ENCODE results near the gene TSPAN14.

Gene TSPAN14

DNA sequence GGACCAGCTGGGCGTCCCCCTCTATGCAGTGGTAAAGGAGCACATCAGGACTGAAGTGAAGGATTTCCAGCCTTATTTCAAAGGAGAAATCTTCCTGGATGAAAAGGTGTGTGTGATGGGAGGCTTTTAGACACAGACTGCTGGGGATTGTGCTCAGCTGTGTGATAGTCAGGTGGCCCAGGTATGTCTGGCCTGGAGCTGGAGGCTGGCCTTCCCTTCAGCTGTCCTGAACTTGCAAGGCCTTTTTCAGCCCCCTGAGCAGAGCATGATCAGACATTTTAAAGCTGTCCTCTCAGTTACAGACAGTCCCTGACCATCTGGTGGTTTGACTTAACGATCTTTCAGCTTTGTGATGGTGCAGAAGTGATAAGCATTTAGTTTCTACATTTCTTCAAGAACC lies 28.2 kb upstream of the TSPAN14 start:
- DNase-seq: no peak

DNA sequence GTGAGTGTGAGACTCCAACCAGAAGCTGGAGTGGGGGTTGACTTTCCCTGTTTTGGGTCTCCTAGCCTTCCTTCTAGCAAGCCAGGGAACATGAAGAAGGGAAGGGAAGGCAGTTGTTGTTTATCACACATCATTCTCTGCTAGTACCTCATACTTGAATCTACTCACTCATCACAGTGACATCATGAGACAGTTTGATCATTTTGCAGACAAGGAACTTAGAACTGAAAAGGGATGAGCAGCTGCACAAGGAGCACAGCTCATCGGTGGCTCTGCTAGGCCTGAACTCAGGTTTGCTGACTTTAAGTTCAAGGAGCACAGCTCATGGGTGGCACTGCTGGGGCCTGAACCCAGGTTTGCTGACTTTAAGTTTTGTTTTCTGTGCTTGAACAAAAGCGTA lies 26.6 kb upstream of the TSPAN14 start:
- no peak for DNase-seq

DNA sequence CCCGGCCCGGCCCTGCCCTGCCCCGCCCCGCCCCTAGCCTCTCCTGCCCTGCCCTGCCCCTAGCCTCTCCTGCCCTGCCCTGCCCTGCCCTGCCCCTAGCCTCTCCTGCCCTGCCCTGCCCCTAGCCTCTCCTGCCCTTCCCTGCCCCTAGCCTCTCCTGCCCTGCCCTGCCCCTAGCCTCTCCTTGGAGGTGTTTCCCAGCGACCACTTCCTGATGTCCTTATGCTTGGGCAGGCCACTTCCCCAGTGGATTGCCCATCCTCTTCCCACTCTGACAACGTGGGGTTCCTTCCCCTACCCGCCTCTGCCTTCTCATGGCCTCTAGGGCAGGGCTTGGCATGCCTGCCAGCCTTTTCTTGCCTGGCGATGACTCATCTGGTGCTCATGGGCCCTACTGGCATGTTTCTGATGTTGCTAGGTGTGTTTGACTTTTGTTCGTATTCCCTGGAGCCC lies 24.6 kb upstream of the TSPAN14 start:
- no peak for DNase-seq

DNA sequence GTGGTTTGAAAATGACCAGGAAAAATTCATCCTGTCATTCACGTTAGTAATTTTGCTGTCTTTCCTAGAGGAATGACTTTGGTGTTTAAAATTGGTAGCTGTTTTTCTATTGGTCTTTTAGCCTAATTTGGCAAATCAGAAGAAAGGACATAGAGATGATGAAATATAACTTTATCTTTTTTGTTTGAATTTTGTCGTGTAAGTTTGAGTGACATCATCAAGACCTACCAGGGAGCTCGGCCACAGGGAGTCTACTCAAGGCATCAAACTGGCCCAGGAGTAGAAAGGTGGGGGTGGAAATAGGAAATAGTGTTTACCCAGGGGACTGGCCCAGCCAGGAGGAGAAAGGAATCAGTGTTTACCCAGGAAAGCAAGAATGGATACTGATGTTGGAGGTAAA lies 21.0 kb upstream of the TSPAN14 start:
- no peak for DNase-seq

DNA sequence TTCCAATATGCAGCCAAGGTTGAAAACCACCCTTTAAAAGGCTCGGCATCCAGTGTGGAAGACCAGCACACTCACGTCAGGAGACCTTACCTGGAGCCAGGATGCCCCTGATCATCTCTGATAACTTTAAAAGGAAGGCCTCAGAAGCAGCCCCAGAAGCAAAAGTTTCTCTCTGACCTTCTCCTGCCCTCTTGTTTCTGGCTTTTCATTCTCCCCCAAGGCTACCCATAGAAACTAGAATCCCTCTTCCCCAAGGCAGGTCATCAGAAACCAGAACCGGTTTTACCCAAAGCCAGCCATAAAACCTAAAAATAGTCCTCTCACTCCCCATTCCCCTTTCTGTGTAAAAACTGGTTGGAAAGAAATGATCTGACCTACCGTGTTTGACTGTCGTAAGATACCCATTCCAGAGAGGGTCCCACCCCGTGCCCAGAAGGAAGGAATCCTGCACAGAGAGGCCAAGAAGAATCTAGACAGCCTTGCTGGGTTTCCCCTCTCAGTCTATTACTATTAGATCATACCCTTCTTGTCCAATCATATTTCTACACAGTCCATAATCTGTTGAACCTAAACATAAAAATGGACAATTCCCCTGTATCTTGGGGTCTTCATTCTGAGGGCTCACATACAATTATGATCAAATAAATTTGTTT lies 17.5 kb upstream of the TSPAN14 start:
- DNase-seq: no peak

DNA sequence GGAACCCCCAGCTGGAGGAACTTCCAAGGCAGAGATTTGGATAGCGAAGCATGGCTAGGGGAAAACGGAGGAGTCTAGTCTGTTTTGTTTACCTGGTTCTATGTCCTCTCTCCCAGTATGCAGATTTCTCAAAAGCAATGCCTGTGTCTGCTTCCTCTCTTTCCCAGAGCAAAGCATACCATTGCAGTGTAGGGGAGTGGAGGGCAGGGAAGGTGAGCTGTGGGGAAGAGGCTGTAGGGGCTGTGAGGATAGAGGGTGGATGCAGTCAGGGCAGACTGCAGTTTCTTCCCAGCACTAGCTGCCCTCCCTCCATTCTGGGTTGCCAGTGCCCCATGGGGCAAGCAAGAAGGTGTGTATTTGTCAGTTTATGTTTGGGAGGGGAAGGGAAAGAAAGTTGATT lies 16.9 kb upstream of the TSPAN14 start:
- DNase-seq: no peak

DNA sequence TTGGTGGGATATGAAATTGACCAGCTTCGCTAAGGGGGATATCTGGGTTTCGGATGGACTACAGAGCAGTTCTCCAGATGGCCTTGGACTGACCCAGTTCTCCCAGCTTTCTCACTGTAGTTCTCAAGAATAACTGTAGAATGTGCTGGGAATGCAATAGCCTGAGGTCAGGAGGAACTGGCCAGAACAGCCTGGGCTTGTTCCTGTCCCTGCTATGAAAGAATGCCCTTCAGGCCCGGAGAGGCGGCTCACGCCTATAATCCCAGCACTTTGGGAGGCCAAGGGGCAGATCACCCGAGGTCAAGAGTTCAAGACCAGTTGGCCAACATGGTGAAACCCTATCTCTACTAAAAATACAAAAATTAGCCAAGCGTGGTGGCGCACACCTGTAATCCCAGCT lies 12.3 kb upstream of the TSPAN14 start:
- no peak for DNase-seq

DNA sequence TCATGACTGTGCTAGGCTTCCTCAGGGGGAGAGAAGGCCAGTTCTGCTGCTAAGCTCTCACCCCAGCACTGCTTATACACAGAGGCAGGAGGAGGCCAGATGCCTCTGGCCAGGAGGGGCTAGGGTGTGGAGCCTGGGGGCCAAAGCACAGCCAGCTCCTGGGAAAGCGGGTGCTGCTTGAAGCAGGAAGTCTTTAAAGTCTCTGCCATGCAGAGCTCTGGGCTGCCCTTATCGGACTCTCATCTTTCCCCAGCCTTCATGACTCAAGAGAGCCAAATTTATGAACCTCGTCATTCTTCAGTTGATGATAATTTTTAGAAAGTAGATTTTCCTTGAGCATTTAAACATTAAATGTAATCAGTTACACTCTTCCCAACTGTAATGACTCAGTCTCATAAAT lies 11.2 kb upstream of the TSPAN14 start:
- DNase-seq: no peak

DNA sequence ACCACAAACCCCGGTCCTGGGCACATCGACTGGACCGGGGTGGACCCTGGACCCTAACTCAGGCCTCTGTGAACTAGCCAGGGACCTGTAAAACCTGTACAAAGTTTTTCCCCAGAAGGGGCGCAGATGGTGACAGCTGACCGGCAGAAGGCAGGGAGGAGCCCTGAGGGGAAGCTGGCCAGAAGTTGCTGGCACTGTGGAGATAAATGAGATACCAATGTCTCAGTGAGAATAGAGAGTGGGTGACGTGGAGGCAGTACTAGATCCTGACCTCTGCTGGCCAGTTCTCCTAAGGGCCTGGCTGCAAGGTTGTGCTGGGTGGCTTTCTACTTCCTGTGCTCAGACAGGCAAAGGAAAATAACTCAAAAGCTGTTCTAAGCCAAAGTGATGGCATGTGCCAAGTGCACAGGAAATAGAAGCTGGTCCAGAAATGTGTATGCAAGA lies 10.6 kb upstream of the TSPAN14 start:
- no peak for DNase-seq

DNA sequence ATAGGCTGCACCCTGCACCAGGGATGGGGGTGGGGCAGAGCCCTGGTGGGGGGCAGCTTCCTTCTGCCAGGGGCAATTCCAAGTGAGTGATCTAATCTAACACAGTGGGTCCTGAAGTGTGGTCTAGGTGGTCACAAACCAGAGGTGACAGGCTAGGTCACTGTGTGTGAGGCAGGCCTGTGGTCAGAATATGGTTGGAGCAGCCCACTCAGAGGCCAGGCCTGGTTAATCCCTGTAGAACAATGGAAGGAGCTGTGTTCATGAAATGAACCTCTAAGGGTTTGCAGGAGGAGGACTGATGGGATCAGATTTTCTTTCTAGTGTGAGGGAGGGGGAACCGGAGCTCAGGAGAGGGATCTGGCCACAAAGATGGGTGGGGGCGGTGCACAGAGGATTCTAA lies 10.0 kb upstream of the TSPAN14 start:
- no peak for DNase-seq

DNA sequence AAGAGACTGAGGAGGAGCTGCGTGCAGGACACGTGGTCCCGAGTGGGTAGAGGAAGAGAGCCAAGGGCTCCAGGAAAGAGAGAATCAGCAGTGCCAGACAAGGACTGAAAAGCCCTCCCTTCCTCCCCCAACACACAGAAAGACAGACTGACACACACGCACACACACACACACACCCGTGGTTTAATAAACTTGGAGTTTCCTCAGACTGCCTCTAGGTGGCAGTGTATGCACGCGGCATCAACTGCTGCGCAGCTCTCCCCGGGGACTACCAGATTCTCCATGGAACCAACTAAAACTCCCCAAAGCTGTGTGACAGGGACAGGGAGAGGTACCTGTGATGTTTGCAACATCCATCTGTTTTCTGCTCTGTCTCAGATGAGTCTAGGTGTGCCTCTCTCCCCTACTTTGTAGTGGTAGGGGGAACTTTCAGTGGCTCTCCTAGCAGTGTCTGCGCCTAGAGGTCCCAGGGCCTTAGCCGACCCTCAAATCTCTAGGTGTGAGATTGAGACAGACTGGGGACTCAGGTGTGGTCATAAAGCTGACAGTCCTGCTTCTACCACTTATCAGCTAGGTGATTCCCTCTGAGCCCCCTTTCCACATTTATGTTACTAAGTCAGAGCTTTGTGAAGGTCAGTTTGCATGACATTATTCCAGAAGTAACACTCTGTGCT lies 9.3 kb upstream of the TSPAN14 start:
- no peak for DNase-seq

DNA sequence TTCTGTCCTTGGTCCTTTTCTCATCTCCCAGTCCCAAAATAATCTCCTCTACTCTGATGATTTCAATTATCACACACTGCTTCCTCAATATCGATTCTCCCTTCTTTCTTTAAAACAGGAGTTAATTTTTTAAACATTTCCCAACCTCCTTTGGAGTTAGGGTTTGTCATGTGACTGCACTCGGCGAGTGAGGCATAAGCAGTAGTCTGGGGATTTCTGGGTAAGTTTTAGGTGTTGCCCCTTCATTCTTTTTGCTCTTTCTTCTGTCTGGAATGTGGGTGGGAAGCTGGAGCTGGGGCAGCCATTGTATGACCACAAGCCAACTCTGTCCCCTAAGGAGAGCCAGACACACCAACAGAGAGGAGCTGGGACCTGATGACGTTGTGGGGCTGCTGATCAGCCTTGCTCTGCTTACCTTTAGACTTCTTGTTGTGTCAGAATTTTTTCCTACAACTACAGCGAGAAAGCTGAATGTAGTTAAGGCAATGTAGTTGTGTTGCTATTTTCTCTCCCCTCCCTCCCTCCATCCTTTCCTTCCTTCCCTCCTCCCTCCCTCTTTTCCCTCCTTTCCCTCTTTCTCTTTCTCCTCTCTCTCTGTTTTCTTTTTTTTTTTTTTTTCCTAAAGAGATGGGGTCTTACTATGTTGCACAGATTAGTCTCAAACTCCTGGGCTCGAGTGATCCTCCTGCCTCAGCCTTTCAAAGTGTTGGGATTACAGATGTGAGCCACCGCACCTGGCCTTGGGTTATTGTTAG lies 6.5 kb upstream of the TSPAN14 start:
- DNase-seq: no peak

DNA sequence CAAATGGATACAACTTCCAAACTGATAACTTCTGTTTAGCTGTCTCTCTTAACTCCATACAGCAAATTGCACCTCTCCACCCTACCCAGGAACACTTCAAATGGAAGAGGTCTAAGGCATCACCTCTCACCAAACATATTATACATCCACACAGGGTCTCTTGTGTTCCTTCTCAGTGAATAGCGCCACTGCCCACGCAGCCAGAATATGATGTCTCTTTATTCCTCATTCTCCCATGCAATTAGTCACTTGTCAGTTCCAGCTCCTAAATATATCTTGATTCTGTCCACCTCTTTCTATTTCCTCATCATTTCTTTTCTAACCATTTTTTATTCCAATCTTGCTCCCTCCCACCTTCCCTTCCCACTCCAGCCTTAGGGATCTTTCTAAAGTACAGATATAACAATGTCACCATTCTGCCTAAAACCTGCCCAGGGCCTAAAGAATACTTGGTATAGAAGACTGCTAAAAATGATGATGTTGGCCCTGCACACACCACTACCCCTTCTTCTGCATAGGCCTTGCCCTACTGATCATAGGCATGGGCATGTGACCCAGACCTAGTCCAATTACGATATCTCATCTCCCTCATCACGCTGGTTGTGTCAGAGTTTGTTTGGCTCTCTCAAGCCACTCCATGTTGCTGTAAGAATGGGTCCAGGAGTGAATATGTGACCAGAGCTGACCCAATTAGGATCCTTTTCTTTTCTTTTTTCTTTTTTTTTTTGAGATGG lies 5.7 kb upstream of the TSPAN14 start:
- DNase-seq: no peak

DNA sequence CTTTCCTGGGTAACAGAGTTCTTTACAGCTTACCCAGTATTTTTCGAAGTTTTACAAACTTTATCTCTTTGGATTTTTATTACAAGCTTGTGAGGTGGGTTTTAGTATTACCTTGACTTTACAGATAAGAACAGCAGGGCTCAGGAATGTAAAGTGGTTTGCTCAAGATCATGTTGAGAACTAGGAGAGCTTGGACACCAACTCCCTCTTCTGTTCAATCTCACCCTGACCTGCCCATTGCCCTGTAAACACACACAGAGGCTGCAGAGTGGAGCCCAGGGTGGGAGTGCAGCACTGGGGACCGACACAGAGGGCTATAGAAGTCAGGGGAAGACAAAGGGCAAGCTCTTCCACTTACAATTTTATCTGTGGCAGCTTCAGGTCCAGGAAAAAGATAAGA lies 4.6 kb upstream of the TSPAN14 start:
- DNase-seq: no peak

DNA sequence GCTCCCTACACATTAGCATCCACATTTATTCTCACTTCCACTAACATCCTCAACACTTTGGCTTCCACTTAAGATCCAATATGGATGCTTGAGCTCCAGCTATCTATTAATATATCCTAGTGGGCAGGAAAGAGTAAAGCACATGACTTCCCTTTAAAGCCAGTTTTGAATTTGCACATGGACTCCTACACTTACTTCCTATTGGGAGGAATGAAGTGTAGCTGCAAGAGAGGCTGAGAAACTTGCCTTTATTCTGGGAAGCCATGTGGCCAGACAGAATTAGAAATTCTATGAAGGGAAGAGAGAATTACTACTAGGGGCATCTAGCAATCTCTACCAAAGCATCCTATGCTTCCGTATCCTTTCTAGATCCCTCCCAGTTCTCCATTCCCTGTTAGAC lies 3.0 kb upstream of the TSPAN14 start:
- DNase-seq: no peak

DNA sequence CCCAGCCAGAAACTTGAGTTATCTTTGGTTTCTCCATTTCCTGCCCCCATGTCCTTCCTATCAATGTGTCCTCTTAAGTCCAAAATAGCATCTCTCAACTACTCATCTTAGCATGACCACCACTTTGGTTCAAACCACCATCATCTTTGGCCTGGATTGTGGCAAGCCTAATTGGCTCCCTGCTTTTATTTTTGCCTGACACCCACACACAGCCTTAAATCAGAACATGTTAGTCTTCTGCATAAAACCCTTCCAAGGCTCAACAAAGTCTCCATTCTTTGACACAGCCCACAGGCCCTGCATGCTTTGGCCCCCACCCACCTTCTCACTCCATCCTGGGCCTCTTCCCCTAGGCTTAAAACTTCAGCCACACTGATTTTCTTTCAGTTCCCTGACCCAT lies 2.0 kb upstream of the TSPAN14 start:
- DNase-seq: no peak

DNA sequence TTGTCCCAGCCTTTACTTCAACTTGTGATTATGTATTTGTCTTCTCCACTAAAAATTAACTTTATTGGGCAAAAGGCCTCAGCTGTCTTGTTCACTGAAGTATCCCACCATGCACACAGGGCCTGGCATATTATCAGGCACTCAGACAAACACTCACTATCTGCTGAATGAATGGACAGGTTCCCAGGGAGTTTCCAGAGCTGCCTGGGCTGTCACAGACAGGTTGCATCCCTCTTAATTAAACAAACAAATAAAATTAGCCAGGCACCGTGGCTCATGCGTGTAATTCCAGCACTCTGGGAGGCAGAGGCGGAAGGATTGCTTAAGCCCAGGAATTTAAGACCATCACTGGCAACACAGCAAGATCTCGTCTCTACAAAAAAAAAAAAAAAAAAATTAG lies 1.5 kb upstream of the TSPAN14 start:
- no peak for DNase-seq

DNA sequence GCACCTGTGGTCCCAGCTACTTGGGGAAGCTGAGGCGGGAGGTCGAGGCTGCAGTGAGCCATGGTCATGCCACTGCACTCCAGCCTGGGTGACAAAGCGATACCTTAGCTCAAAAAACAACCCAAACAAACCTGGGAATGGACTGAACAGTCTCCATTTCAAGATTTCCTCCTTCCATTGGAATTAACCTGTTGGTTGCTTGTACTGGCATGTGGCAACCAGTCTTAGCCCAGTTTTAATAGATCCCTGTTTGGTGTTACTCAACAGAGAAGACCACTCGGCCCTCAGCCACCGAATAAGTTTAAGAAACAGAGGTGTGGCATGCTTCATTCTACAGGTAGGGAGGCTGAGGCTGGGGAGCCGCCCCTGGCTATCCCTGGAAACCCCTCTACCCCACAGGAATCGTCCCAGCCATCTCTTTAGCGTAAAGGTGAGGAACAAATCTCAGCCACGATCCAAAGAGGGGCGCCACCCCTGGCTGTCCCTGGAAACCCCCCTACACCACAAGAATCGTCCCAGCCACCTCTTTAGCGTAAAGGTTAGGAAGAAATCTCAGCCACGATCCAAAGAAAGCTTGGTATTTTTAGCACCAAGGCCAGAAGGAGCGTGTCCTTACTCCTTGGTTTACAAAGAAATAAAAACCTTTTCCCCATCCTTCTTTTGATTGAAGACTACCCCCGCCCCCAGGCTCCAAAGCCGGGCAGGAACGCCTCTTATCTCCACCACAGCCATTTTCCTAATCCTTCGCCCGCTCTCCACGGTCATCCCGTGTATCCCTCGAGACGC lies 861 bp upstream of the TSPAN14 start:
- DNase-seq: peak; percentile 83

DNA sequence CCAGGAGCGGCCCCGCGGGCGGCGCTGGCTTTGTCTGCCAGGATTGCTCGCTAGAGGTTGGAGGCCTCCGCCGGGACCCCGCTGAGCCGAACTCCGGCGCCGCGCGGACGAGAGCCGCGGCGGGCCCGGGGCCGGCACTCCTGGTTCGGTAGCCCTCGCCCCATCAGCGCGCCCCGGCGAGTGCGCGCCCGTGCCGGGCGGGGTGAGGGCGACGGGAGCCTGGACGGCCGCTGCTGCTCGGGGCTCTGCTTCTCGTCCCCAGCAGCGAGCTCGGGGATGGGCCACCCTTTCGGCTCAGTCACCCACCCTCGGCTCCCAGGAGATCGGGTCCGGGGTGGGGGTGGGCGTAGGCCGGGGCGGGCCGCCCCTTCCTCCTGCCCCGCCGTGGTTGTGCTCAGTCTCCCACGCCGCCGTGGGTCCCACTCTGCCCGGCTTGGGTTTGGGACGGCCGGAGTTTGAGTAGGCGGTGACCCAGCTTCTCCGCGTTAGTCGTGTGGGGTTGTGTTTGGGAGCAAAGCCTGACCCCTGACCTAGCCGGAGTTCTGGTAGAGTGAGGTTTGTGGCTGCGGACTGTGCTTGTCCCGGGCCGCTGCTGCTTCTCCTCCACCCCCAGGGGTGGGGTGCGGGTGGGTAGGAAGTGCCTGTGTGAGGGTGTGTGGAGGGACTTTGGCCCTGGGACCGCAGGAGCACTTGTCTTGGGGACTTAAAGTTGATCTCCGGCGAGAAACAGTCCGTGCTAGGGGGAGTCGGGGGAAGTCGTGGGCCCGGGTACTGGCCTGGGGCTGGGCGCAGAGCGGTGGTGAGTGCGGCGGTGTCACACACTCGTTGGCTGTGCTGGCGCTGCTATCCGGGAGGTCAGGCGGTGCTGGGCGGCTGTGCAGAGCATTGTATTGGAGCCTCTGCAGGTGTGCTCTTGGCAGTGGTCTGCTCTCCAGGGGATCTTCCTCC lies 677 bp downstream of the TSPAN14 start:
- DNase-seq: peak; percentile 63

DNA sequence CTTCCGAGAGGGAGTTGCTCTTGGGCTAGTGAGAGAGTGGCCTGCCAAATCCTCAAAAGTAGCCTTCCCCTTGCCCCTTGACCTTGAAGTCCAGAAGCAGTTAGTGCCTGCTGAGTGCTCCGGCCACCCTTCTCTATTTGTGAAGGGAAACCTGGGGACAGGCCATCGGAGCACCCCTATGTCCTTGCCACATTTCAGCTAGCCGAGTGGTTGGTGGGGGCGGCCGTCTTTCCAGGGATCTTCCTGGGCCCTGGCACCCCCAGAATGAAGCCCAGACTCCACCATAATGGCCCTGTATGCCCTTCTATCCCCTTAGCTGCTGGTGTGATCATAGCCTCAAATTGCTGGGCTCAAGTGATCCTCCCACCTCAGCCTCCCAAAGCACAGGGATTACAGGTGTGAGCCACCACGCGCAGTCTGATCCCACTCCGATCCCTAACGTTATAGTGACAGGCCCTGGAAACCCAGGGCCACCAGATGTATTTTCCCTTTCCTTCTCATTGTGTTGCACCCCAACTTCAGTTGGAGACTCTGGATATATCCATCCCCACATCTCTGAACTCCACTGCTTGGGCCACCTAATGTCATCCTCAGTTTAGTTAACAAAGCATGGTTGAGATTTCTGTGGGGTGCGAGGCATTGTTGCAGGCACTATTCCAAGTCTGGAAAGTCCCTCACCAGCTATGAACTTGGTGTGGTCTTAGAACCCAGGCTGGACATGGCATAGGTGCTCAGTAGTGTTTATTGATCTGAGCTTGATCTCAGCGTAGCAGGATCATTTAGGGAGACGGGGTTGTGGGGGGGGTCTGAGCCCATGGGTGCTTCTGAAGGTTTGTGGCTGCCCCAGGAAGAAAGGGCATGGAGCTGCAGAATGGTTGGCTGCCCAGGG lies 1.6 kb downstream of the TSPAN14 start:
- DNase-seq: no peak

All from right forelimb (tissue), 1 donor.